Measurements from ENCODE around the gene ADGRF5. TPM values are rescaled to one million over a fixed set of nuclear protein-coding genes. Genes with fewer than 3 reads are reported as not detected.

The ADGRF5 gene, protein sequence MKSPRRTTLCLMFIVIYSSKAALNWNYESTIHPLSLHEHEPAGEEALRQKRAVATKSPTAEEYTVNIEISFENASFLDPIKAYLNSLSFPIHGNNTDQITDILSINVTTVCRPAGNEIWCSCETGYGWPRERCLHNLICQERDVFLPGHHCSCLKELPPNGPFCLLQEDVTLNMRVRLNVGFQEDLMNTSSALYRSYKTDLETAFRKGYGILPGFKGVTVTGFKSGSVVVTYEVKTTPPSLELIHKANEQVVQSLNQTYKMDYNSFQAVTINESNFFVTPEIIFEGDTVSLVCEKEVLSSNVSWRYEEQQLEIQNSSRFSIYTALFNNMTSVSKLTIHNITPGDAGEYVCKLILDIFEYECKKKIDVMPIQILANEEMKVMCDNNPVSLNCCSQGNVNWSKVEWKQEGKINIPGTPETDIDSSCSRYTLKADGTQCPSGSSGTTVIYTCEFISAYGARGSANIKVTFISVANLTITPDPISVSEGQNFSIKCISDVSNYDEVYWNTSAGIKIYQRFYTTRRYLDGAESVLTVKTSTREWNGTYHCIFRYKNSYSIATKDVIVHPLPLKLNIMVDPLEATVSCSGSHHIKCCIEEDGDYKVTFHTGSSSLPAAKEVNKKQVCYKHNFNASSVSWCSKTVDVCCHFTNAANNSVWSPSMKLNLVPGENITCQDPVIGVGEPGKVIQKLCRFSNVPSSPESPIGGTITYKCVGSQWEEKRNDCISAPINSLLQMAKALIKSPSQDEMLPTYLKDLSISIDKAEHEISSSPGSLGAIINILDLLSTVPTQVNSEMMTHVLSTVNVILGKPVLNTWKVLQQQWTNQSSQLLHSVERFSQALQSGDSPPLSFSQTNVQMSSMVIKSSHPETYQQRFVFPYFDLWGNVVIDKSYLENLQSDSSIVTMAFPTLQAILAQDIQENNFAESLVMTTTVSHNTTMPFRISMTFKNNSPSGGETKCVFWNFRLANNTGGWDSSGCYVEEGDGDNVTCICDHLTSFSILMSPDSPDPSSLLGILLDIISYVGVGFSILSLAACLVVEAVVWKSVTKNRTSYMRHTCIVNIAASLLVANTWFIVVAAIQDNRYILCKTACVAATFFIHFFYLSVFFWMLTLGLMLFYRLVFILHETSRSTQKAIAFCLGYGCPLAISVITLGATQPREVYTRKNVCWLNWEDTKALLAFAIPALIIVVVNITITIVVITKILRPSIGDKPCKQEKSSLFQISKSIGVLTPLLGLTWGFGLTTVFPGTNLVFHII (N-terminal part only)
- not detected in 2 replicates for total RNA-seq (2014; rRNA removed; shearing (Covaris generic))

GRCh38 chr6:46921731-46922130 is at the start of gene ADGRF5:
Gene ADGRF5, minus strand, starts transcription at chr6:46921938. Its CDS starts 15,176 bp downstream, at chr6:46906762.
- DNase-seq (ENCODE audit: low spot score) = no peak

DNA sequence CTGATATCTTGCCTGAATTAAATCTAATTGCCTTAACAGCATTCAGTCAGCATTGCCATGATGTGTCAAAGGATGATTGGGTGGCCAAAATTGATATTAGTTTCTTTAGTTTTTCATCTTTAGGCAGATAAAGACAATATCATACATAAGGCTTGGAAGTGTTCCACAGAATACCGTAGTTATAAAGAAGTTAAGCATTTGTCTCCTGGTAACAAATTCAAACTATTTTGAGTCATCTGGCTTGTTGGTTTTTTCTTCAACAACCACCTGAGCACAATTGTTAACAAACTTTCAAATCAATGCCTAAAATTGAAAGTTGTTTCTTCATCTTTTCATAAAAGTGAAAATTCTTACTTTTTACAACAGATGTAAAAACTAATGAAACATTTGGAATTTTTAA is 47.5 kb upstream of the ADGRF5 start:
- no peak for DNase-seq (ENCODE audit: low spot score)

GRCh38 chr6:46967826-46968349 is 46.1 kb upstream of the ADGRF5 start:
- no peak for DNase-seq (ENCODE audit: low spot score)

DNA sequence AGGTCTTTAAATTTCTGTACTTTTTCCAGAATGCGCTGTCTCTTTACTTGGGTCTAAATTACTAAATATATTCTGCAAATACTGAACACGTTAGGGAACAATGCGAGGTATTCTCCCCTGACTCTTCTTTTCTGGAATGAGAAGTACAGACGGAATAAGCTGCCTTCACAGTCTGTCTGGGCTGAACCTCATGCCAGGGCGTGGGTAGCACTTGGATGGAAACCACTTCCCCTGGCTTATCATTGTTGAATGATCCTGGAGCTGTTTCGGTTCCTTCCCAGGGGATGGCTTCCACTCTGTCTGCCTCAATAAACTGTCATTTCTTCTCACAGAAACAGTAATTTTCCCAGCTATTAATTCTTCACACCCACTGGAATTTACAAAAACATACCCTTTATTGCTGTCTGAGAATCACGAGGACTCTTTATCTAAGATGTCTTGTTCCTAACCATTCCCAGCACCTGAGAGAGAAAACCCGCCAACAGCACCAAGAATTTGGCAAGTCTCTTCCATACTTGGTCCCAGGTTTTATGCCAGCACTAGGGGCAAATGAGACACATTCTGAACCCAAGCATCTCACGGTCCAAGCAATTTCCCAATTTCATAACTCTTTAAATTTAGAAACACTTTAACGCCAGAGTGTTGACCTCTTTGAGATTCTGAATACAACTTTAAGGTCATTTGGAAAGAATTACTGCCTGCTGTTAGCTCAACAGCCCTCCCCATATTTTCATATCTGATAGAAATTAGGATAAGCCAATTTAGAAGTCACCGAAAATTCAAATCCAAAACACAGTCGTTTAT is 43.2 kb upstream of the ADGRF5 start:
- DNase-seq (ENCODE audit: low spot score) = no peak

DNA sequence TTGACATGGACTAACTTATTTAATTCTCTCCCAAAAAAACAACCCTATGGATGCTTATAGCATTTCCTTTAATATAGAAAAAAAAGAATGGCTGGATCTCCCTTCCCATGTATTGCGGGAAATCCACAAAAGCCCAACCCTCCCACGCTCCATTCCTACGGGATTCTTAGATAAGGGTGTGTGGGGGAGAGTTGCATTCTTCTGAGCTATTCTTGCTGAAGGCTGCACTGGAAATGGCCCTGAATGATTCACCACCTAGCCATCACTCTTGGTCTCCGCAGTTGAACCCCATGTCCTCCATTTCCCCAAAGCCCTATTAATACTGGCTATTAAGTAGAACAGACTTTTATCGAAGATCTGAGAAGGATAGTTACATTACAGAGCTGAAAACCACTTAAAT is 41.9 kb upstream of the ADGRF5 start:
- no peak for DNase-seq (ENCODE audit: low spot score)

DNA sequence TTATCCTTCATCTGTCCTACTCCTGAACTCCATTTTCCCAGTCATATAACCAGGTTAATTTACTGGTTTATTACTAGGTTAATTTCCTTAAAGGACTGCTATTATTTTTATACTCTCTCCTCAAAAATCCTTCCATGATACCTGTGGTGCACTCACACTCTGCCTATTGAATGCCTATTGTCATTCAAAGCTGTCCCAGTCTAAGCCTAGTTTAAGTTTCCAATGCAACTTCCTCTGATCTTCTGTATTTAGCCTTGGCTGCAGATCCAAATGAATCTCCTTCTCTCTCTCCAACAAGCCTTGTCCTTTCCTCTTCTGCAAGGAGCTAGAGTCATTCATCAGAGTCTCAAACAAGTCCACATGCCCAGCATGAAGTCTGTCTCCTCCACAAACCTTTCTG is 41.3 kb upstream of the ADGRF5 start:
- no peak for DNase-seq (ENCODE audit: low spot score)

DNA sequence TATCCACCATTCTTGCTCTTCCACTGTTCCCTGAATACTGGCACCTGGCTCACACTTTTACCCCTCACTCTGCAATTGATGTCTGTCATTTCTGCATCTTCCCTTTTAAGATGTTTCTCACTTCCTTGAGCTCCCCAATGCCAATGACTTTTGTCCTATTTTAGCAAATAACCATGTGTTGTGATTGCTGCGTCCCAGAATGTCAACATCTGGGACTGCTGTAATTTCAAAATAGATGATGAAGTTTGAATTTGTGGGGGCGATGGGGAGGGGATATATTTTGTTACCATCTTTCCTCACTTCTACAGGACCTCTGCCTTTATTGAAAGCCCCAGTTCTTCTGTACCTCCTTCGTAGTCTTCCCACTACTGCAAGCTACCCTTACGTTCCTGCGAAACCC is 40.0 kb upstream of the ADGRF5 start:
- DNase-seq (ENCODE audit: low spot score) = no peak

- DNase-seq (ENCODE audit: low spot score) = no peak
Measured at GRCh38 chr6:46961232-46961631, 39.5 kb upstream of the ADGRF5 start.

DNA sequence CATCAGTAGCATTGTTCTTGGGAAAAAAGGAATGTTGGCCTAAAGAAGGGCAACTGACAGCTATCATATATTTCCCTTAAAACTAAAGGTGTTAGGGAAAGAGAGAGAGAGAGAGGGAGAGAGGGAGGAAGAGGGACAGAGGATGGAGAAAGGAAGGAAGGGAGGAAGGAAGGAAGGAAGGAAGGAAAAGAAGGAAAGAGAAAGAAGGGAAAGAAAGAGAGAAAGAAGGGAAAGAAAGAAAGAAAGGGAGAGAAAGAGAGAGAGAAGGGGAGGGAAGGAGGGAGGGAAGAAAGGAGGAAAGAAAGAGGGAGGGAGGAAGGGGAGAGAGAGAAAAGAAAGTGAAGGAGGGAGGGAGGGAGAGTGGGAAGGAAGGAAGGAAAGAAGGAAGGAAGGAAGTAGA is 37.7 kb upstream of the ADGRF5 start:
- no peak for DNase-seq (ENCODE audit: low spot score)

DNA sequence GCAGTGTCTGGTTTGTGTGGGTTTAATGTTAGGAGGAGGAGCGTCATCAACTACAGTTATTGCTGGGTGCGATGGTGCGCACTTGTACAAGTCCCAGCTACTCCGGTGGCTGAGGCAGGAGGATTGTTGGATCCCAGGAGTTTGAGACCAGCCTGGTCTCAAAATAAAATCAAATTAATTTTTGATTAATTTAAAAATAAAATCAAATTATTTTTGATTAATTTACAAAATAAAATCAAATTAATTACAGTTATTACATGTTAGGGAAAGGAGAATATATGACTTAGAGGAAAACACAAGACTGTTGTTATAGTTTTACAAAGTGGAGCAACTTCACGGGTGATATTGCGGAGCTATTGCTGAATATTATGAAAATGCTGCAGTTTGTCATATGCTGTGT is 34.7 kb upstream of the ADGRF5 start:
- DNase-seq (ENCODE audit: low spot score) = no peak

DNA sequence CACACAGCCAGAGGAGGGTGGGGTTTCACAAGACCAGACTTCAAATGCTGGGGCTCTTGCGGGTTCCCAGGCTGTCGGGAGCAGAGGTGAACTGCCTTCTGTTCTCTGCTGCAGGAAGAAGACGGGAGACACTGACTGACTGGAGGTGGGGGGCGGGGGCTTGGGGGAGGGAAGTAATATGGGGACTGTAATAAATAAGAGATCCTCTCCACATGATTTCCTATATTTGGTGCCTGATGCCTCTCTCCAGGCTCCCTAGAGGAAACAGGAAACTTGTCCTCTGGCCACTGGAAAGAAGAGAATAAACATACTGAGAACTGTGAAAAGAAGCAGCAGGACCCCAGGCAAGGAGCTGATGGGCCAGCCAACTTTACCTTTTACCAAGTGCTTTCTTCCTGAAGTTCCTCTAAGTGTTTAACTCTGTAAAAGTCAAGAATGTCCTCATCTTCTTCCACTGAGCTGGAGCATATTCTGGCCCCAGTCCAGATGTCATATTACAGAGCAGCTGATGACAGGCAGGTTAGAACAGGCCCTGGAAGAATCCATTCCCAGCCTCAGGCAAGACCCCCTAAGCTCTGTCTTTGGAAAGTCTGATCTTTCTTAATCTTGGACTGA is 33.2 kb upstream of the ADGRF5 start:
- DNase-seq (ENCODE audit: low spot score) = no peak

DNA sequence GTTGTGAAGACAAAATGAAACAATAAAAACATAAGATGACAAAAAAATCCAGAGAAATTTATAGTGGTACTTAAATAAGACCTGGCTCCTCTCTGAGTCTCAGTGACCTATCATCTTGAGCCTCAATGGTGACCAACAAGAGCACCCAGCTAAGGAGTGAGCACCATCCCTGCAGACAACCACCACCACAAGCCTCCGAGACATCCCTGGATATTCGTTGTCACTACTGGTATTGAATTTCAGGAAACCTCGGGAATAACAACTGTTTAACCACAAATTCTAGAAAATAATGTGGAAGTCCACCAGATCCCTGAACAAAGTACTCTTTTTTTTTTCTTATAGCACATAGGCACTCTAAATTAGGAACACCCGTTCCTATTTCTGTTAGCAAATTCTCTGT is 32.2 kb upstream of the ADGRF5 start:
- no peak for DNase-seq (ENCODE audit: low spot score)

GRCh38 chr6:46949632-46950280 is 28.0 kb upstream of the ADGRF5 start:
- DNase-seq (ENCODE audit: low spot score) = no peak

- DNase-seq (ENCODE audit: low spot score) = no peak
Measured at GRCh38 chr6:46948699-46949098, 27.0 kb upstream of the ADGRF5 start.

GRCh38 chr6:46947497-46947896 is 25.8 kb upstream of the ADGRF5 start:
- no peak for DNase-seq (ENCODE audit: low spot score)

DNA sequence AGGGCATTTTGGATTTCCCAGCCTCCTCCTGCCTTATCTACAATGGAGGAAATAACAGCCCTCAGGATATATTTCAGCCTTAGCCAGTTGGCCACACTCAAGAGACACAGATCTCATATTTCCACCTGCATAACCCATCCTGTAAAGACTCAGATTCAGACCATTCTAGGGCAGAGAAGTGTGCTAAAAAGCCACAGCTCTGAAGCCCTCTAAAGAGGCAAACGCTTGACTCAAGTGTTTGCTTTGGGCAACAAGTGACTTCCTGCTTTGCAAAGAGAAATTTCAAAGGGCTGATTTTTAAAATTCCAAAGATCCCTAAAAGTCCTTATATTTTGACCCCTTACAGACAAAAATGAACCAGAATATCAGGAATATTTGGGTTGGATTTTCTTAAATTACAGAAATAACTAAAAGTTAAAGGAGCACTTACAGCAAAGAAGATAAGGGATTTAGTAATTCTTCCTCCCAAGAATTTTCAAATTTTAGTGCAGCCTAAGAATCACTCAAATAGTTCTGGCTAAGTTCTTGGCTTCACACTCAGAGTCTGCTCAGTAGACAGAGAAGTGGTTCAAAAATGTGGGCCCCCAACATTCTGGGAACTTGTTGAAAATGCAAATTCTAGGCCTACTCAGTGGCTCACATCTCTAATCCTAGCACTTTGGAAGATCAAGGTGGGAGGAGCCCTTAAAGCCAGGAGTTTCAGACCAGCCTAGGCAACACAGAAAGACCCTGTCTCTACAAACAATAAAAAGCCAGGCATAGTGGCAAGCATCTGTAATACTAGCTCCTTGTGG is 18.9 kb upstream of the ADGRF5 start:
- DNase-seq (ENCODE audit: low spot score) = no peak

DNA sequence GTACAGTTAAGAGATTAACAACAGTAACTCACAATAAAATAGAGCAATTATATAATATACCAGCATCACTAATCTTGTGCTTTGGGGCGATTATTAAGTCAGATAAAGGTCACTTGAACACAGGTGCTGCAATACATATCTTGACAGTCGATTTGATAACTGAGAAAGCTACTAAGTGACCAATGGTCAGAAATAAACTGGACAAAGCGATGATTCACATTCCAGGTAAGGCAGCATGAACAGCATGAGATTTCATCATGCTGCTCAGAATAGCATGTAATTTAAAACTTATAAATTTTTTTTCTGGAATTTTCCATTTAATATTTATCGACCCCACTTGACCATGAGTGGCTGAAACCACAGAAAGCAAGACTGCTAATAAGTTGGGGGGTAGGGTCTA is 15.9 kb upstream of the ADGRF5 start:
- DNase-seq (ENCODE audit: low spot score) = no peak

GRCh38 chr6:46935687-46936086 is 13.9 kb upstream of the ADGRF5 start:
- no peak for DNase-seq (ENCODE audit: low spot score)

DNA sequence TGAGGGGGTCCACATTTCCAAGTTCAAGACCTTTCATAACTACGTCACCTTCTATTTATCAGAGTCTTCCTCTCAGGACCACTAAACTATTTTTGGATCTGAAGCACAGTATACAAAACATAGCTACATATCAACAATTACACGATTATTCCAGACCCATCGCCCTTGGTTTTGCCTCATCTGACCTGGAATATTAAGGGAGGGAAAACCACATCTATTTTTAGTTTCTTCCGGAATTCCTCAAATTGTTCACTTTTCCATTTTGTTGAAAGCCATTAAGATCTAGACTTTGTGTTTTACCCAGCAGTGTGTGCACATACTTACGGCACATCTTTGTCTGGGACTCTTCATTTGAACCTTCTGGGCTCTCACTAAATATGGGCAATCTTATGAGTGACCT is 12.0 kb upstream of the ADGRF5 start:
- no peak for DNase-seq (ENCODE audit: low spot score)

All from H4 (cell line).